ENCODE data around the gene RP2.

The RP2 gene

DNA sequence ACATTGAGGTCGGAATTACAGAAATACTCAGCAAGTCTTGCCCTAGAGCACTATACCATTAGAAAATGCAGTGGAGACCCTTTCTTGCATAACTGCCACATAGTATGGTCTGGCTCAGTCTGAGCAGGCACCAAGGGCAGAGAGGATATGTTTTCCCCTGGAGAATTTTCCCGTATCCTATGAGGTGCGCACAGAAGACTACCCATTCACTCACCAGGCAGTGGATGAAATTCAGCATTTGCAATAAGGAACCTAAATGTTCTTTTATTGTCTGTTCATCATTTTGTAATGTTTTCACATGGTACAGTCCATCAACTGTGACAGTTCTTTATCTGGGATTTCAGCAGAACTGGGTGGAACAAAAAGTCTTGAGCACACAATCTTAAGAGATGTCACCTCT lies 90.9 kb downstream of the RP2 start:
- DNase-seq: no peak

GRCh38 chrX:46929439-46930261 lies 92.8 kb downstream of the RP2 start:
- no peak for DNase-seq

Measured in NCI-H2227 treated with DMSO at 0.1 percent for 48 hours (cell line).